Naive thymus-derived CD4-positive, alpha-beta T cell (primary cell): Measurements from ENCODE around the gene DAGLA. TPM values are rescaled to one million over a fixed set of nuclear protein-coding genes. Genes with fewer than 3 reads are reported as not detected.

Experiments
- ATAC-seq: fragments of 150-1000 bp; cut with Tn5 transposase; 2 replicates; pipeline ENCODE4 v1.10.0; 2021; ENCODE audit warnings: mild to moderate bottlenecking, moderate library complexity
- CTCF ChIA-PET: fragments of 350-600 bp; sonication (Branson Sonifier 250); formaldehyde crosslinking; loops from one replicate; lab custom pipeline; 2021; ENCODE audit warnings: antibody characterized with exemption; lab: Charles Lee
- POLR2A ChIA-PET: fragments of 350-600 bp; sonication (Branson Sonifier 250); formaldehyde crosslinking; loops from one replicate; lab custom pipeline; 2021; ENCODE audit warnings: antibody characterized with exemption, inconsistent platforms; lab: Charles Lee
- DNase-seq, 9 donors: peaks; one replicate each; pipeline versions ENCODE4 v3.0.0 to v3.0.0-alpha.2; 2020 to 2022; ENCODE audit warnings: mixed read lengths in 1 of 9
- H3K27ac ChIP-seq: one replicate; pipeline ENCODE4 v1.7.0; 2013; ENCODE audit warnings: mild to moderate bottlenecking, low read depth, low read length, moderate library complexity
- H3K27me3 ChIP-seq, 2 donors: one replicate each; pipeline ENCODE4 v1.7.0; 2013; ENCODE audit warnings: low read length in 2 of 2, mild to moderate bottlenecking in 2 of 2, moderate library complexity in 2 of 2; ENCODE audit not compliant: control insufficient read depth in 2 of 2, insufficient read depth in 2 of 2
- H3K36me3 ChIP-seq, 3 experiments: 1 replicate in 2 of 3; 2 replicates in 1 of 3; pipeline ENCODE4 v1.7.0; 2013; ENCODE audit warnings: low read length in 3 of 3, mild to moderate bottlenecking in 3 of 3, moderate library complexity in 1 of 3; ENCODE audit not compliant: insufficient read depth in 3 of 3, control insufficient read depth in 2 of 3
- H3K4me1 ChIP-seq, 2 donors: one replicate each; pipeline ENCODE4 v1.7.0; 2013; ENCODE audit warnings: low read length in 2 of 2, mild to moderate bottlenecking in 2 of 2, moderate library complexity in 1 of 2; ENCODE audit not compliant: control insufficient read depth in 2 of 2, insufficient read depth in 2 of 2
- H3K4me3 ChIP-seq: 2 replicates; pipeline ENCODE4 v1.7.0; 2013; ENCODE audit warnings: mild to moderate bottlenecking, low read length
- H3K9me3 ChIP-seq, 3 experiments: 1 replicate in 2 of 3; 2 replicates in 1 of 3; pipeline ENCODE4 v1.7.0; 2013; ENCODE audit warnings: low read length in 3 of 3; ENCODE audit not compliant: control insufficient read depth in 2 of 3
- H3K27ac Mint-ChIP-seq, 9 donors: one replicate each; pipeline ENCODE4 v1.8.0; 2020 to 2022; ENCODE audit warnings: mixed read lengths in 9 of 9, mild to moderate bottlenecking in 8 of 9, moderate library complexity in 5 of 9, inconsistent platforms in 2 of 9
- H3K27me3 Mint-ChIP-seq, 5 donors: one replicate each; pipeline ENCODE4 v1.8.0; 2021 to 2022; ENCODE audit warnings: mixed read lengths in 5 of 5, mild to moderate bottlenecking in 1 of 5
- H3K36me3 Mint-ChIP-seq, 5 donors: one replicate each; pipeline ENCODE4 v1.8.0; 2020 to 2022; ENCODE audit warnings: mixed read lengths in 5 of 5, mild to moderate bottlenecking in 3 of 5, inconsistent platforms in 1 of 5
- H3K4me1 Mint-ChIP-seq, 7 donors: one replicate each; pipeline ENCODE4 v1.8.0; 2020 to 2022; ENCODE audit warnings: mixed read lengths in 7 of 7, mild to moderate bottlenecking in 3 of 7, inconsistent platforms in 1 of 7
- H3K4me3 Mint-ChIP-seq, 10 donors: one replicate each; pipeline ENCODE4 v1.8.0; 2020 to 2022; ENCODE audit warnings: mild to moderate bottlenecking in 10 of 10, mixed read lengths in 10 of 10, moderate library complexity in 6 of 10, inconsistent platforms in 2 of 10
- H3K9me3 Mint-ChIP-seq, 11 donors: one replicate each; pipeline ENCODE4 v1.8.0; 2020 to 2022; ENCODE audit warnings: mixed read lengths in 11 of 11, mild to moderate bottlenecking in 4 of 11, inconsistent platforms in 1 of 11, moderate library complexity in 1 of 11
- intact Hi-C, 2 donors: fragments of 100-400 bp; cut with micrococcal nuclease; formaldehyde crosslinking; loops; one replicate each; pipeline ENCODE4 v1.15.1; 2023
- polyA plus RNA-seq, 2 donors: library from polyadenylated mRNA; unstranded; fragments of 300-500 nt; fragmentation: Illumina TruSeq; gene quantifications; one replicate each; pipeline ENCODE4 v1.2.3, GENCODE V29; 2021
- total RNA-seq, 6 experiments: library from RNA in 5 of 6; stranded (reverse) in 5 of 6; gene quantifications; 1 replicate in 5 of 6; 2 replicates in 1 of 6; pipeline ENCODE4 v1.2.3 and lab custom pipeline; 2021 to 2026

Gene DAGLA
- total and polyA plus RNA-seq, 7 experiments from 2014 or later, result 0.15 to 2.1 (median 0.26) TPM

- Mint-ChIP-seq H3K4me3 (no peak overlapping the region), H3K4me1 (peaks cover 5 to 8% (median 5%) of the 10 kb centered on the region in 7 donors), H3K9me3 (no peaks in the 10 kb centered on the region), H3K36me3 (no peaks in the 10 kb centered on the region), H3K27me3 (peaks cover 0 to 4% (median 0%) of the 10 kb centered on the region in 5 donors), H3K27ac (no peak overlapping the region)
- H3K27ac ChIP-seq, result no peak overlapping the region
- no peaks in the 10 kb centered on the region for H3K27me3 ChIP-seq
- no peaks in the 10 kb centered on the region for H3K36me3 ChIP-seq
- CTCF ChIA-PET, result interaction anchor here (0.8 to 1.6 kb wide), 13 partner anchors 8 to 376 kb away, joined by 3 to 22 read pairs (median 5); partner anchors contain the start of gene DAGLA
- POLR2A ChIA-PET, result interaction anchor here (0.5 kb wide), 1 partner anchor 261 kb away, joined by 5 read pairs; no protein-coding TSS in a partner anchor
- H3K4me3 ChIP-seq, result no peak overlapping the region
- ATAC-seq (no peak), DNase-seq (no peak)
- H3K9me3 ChIP-seq, result no peaks in the 10 kb centered on the region
- no peaks in the 10 kb centered on the region for H3K4me1 ChIP-seq
- intact Hi-C loops, result loop anchor here (1.0 kb wide), 4 partner anchors 36 to 94 kb away; partner anchors contain the start of gene DAGLA (in 2 of the 2)
These were observed 52.5 kb downstream of the DAGLA start for GRCh38 chr11:61732705-61733104.

DNA sequence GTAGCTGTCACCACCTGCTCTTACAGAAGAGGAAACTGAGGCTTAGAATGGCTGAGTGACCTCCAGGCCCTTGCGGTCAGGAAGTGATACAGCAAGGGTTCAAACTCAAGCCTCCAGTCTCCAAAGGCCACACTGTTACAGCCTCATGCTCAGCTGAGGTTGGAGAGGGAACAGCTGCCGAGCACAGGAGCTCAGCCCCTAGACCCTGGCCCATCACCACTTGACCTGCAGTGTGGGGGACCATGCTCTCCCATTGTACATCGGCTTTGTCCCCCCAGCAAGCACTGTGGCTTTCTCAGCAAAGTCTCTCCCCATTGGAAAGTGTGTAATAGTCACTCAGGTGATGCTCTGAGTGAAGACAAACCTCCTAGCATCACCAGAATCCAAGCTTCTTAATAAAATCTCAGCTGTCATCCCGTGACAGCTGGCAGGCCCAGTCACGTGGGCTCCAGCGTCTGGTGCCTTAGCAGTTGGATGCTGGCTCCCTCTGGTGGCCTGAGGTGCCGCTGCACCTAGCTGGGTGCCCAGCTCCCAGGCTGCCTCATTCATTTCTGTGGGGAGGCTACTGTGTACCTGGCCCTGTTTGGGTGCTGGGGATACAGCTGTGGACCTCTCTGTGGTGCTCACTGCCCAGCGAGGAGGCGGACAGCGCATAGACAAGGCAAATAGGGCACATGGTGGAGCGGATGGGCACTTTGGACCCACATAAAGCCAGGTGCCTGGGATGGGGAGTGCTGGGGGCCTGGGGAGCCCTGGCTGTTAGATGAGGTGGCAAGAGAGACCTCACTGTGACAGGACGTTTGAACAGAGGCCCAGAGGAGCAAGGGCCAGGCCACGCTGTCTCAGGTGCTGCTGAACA, 53.2 kb downstream of the DAGLA start:
- Histone ChIP-seq H3K27me3 (no peaks in the 10 kb centered on the region), H3K36me3 (no peaks in the 10 kb centered on the region), H3K9me3 (no peaks in the 10 kb centered on the region), H3K4me3 (no peak overlapping the region), H3K27ac (no peak overlapping the region), H3K4me1 (no peaks in the 10 kb centered on the region)
- DNase-seq (peak; percentile 69 to 85 (median 80)), ATAC-seq (peak; percentile 98)
- H3K4me1 Mint-ChIP-seq, result peaks cover 5 to 8% (median 5%) of the 10 kb centered on the region in 7 donors
- ChIA-PET CTCF (interaction anchor here (0.8 to 1.6 kb wide), 18 partner anchors 8 to 375 kb away, joined by 3 to 22 read pairs (median 4); partner anchors contain the start of gene DAGLA), POLR2A (interaction anchor here (0.5 to 0.9 kb wide), 2 partner anchors 50 to 262 kb away, joined by 3 to 5 read pairs; no protein-coding TSS in a partner anchor)
- H3K36me3 Mint-ChIP-seq, result no peaks in the 10 kb centered on the region
- peak overlapping the region in 7 of 9 donors; percentile 17 to 84 (median 46) for H3K27ac Mint-ChIP-seq
- intact Hi-C loops, result loop anchor here (1.0 kb wide), 4 partner anchors 37 to 95 kb away; partner anchors contain the start of gene DAGLA (in 2 of the 2)
- H3K4me3 Mint-ChIP-seq, result no peak overlapping the region
- H3K27me3 Mint-ChIP-seq, result peaks cover 0 to 4% (median 0%) of the 10 kb centered on the region in 5 donors
- H3K9me3 Mint-ChIP-seq, result no peaks in the 10 kb centered on the region

DNA sequence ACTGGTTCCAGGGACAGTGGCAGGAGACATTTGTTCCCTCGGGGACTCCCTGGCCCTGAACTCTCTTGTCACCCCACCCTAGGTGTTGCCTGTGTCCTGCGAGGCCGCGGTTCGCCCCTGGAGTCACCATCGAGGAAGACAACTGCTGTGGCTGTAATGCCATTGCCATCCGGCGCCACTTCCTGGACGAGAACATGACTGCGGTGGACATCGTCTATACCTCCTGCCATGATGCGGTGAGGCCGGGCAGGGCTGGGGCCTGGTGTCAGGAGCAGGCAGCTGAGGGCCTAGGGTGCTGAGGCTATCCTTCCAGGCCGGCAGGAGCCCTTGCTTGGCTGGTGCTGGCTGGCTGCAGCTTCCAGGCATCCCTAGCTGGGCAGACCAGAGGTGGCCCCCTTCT, 54.6 kb downstream of the DAGLA start:
- Mint-ChIP-seq H3K36me3 (no peaks in the 10 kb centered on the region), H3K4me3 (no peak overlapping the region), H3K9me3 (no peaks in the 10 kb centered on the region), H3K4me1 (peaks cover 5 to 8% (median 5%) of the 10 kb centered on the region in 7 donors), H3K27me3 (peaks cover 0 to 4% (median 0%) of the 10 kb centered on the region in 5 donors), H3K27ac (no peak overlapping the region)
- Histone ChIP-seq H3K9me3 (no peaks in the 10 kb centered on the region), H3K4me3 (no peak overlapping the region), H3K4me1 (no peaks in the 10 kb centered on the region), H3K27me3 (no peaks in the 10 kb centered on the region), H3K36me3 (no peaks in the 10 kb centered on the region), H3K27ac (no peak overlapping the region)
- POLR2A ChIA-PET, result no interaction called here
- DNase-seq (no peak), ATAC-seq (no peak)
- intact Hi-C loops, result no loop called here
- CTCF ChIA-PET, result no interaction called here

DNA sequence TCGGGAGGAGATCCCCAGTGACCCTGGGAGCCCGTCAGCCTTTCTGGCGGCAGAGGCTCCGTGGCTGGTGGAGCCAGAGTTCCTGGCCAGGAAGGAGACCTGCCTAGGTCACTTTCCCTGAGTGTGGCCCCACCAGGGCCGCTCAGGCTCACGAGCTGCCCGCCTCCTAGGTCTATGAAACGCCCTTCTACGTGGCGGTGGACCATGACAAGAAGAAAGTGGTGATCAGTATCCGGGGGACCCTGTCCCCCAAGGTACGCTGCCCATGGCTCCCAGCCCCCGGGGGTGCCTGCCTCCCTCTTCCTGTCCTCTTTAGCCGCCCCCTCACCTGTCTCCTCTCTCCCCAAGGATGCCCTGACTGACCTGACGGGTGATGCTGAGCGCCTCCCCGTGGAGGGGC, 55.2 kb downstream of the DAGLA start:
- no peaks in the 10 kb centered on the region for H3K36me3 Mint-ChIP-seq
- DNase-seq, result no peak
- intact Hi-C loops, result no loop called here
- no peaks in the 10 kb centered on the region for H3K9me3 Mint-ChIP-seq
- no peak for ATAC-seq
- Histone ChIP-seq H3K27me3 (no peaks in the 10 kb centered on the region), H3K36me3 (no peaks in the 10 kb centered on the region), H3K4me3 (no peak overlapping the region), H3K27ac (no peak overlapping the region), H3K4me1 (no peaks in the 10 kb centered on the region), H3K9me3 (no peaks in the 10 kb centered on the region)
- H3K4me3 Mint-ChIP-seq, result no peak overlapping the region
- CTCF ChIA-PET, result interaction anchor here (1.2 to 1.6 kb wide), 2 partner anchors 52 to 59 kb away, joined by 4 read pairs; no protein-coding TSS in a partner anchor
- peaks cover 0 to 4% (median 0%) of the 10 kb centered on the region in 5 donors for H3K27me3 Mint-ChIP-seq
- POLR2A ChIA-PET, result no interaction called here
- peaks cover 5 to 8% (median 5%) of the 10 kb centered on the region in 7 donors for H3K4me1 Mint-ChIP-seq
- H3K27ac Mint-ChIP-seq, result no peak overlapping the region

- no peak overlapping the region for H3K27ac Mint-ChIP-seq
These were observed 56.1 kb downstream of the DAGLA start for GRCh38 chr11:61736310-61736709.

GRCh38 chr11:61737131-61737530, 56.9 kb downstream of the DAGLA start:
- H3K4me3 Mint-ChIP-seq, result no peak overlapping the region
- intact Hi-C loops, result no loop called here
- no peak overlapping the region for H3K27ac Mint-ChIP-seq
- peaks cover 0 to 4% (median 0%) of the 10 kb centered on the region in 5 donors for H3K36me3 Mint-ChIP-seq
- H3K4me3 ChIP-seq, result no peak overlapping the region
- no peaks in the 10 kb centered on the region for H3K9me3 Mint-ChIP-seq
- H3K4me1 ChIP-seq, result no peaks in the 10 kb centered on the region
- no peaks in the 10 kb centered on the region for H3K27me3 ChIP-seq
- peaks cover 5 to 8% (median 5%) of the 10 kb centered on the region in 7 donors for H3K4me1 Mint-ChIP-seq
- H3K27me3 Mint-ChIP-seq, result peaks cover 0 to 4% (median 0%) of the 10 kb centered on the region in 5 donors
- POLR2A ChIA-PET, result no interaction called here
- CTCF ChIA-PET, result interaction anchor here (1.6 kb wide), 1 partner anchor 61 kb away, joined by 4 read pairs; no protein-coding TSS in a partner anchor
- H3K9me3 ChIP-seq, result no peaks in the 10 kb centered on the region
- DNase-seq (no peak), ATAC-seq (no peak)
- H3K27ac ChIP-seq, result no peak overlapping the region
- no peaks in the 10 kb centered on the region for H3K36me3 ChIP-seq

More at GRCh38 chr11:61736310-61736709, 56.1 kb downstream of the DAGLA start:
- intact Hi-C loops, result no loop called here
- Histone ChIP-seq H3K9me3 (no peaks in the 10 kb centered on the region), H3K27me3 (no peaks in the 10 kb centered on the region), H3K4me3 (no peak overlapping the region), H3K4me1 (no peaks in the 10 kb centered on the region), H3K27ac (no peak overlapping the region), H3K36me3 (no peaks in the 10 kb centered on the region)
- ATAC-seq (no peak), DNase-seq (no peak)
- ChIA-PET CTCF (interaction anchor here (0.6 to 1.6 kb wide), 3 partner anchors 53 to 749 kb away, joined by 4 to 5 read pairs (median 4); no protein-coding TSS in a partner anchor), POLR2A (interaction anchor here (0.6 to 0.7 kb wide), 2 partner anchors 42 to 151 kb away, joined by 3 to 5 read pairs; no protein-coding TSS in a partner anchor)
- H3K4me3 Mint-ChIP-seq, result no peak overlapping the region
- peaks cover 5 to 8% (median 5%) of the 10 kb centered on the region in 7 donors for H3K4me1 Mint-ChIP-seq
- no peaks in the 10 kb centered on the region for H3K36me3 Mint-ChIP-seq
- H3K27me3 Mint-ChIP-seq, result peaks cover 0 to 4% (median 0%) of the 10 kb centered on the region in 5 donors
- no peaks in the 10 kb centered on the region for H3K9me3 Mint-ChIP-seq
